Effector CD4-positive, alpha-beta T cell (primary cell): ENCODE measurements around the gene STX4.

Experiments
- DNase-seq: peaks from one replicate; pipeline ENCODE4 v3.0.0-alpha.2; 2020

The STX4 gene

DNA sequence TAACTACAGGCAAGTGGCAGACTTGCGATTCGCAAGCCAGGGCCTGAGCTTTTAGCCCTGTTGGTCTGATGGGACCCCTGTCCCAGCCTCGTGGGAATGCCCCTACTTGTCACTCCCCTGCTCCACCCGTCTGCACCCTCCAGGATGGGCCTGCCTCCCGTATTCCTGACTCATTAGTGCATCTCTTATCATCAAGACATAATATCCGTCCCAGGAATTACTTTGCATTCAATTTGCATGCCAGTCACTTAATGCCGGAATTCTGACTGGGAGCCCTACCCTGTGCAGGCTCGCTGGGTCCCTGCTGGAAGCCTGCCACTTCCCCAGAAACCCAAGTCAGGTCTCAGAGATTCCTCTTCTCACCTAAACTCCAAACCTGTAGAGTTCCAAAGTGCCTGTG, 52.1 kb downstream of the STX4 start:
- DNase-seq, result no peak

DNA sequence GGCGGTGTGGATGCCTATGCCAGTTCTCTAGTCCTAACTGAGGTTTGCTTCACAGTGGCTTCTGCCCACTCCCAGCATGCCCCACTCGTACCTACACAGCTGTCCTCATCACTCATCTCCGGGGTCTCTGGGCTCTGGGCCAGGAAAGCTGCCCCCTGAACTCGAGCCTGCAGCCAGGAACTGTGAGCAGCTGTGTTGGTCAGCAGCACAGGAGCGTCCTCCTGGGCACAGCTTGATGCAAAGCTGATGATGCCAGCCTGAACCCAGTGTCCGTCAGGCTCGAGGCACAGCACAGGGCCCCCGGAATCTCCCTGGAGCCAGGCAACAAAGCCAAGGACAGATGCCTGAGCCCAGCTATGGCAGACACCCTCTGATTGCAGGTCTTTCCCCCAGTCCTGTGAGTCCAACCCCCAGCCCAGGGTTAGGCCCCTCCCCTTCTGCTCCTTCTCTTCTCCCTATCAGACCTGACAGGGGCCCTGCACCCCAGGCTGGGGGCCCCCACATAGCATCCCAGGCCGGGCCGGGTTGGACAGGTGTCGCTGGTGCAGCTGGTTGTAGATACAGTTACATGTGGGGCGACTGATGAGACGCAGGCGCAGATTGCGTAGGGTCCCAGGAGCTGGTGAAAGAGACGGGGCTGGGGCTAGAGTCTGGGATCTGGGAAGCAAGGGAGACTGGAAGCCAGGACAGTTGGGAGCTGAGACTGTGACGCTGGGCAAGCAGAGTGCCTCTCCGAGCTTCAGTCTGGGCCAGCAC, 52.7 kb downstream of the STX4 start:
- no peak for DNase-seq

DNA sequence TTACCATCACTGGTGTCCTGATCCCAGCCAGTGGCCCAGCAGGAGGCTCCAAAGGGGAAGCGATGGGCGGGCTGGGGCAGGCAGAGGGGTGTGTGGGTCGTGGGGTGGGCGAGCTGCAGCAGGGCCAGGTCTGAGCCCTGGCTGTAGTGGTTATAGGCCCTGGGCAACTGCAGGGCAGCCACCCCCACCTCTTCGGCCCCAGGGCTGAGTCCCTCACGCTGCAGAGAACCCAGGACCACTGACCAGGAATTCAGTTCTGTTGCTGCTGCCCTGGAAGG, 53.2 kb downstream of the STX4 start:
- DNase-seq, result no peak

DNA sequence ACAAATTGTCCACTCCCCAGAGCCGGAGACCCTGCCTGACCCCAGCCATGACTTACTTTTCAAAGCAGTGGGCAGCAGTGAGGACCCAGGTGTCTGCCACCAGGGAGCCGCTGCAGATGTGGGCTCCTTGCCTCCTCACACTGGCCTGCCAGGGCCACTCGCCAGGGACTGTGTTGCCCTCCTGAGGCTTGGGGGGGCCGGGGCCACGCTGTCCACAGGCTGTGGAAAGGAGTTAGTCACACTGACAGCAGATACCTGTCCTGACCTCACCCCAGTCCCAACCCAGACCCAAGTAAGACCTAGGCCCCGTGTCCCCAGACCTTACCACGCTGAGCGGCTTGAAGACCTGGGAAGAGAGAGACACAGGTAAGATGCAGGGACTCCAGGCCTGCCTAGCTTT, 54.1 kb downstream of the STX4 start:
- DNase-seq, result no peak

DNA sequence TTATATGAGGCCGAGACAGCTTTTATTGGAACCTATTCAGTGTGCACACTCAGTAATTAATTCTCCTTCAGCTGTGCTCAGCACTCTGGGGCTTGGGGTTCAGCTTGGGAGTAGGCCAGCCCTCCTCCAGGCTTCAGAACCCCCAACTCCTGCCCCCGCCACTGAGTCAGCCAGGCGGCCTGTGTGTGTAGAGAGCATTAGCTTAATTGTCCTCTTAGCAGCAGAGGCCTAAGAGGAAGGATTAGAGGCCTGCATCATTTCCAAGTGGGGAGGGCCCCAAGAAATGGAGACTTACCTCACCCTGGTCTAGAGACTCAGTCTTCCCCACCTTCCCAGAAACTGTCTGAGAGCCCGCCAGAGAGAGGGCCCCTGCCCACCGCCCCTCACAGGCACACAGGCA, 54.6 kb downstream of the STX4 start:
- DNase-seq, result no peak

DNA sequence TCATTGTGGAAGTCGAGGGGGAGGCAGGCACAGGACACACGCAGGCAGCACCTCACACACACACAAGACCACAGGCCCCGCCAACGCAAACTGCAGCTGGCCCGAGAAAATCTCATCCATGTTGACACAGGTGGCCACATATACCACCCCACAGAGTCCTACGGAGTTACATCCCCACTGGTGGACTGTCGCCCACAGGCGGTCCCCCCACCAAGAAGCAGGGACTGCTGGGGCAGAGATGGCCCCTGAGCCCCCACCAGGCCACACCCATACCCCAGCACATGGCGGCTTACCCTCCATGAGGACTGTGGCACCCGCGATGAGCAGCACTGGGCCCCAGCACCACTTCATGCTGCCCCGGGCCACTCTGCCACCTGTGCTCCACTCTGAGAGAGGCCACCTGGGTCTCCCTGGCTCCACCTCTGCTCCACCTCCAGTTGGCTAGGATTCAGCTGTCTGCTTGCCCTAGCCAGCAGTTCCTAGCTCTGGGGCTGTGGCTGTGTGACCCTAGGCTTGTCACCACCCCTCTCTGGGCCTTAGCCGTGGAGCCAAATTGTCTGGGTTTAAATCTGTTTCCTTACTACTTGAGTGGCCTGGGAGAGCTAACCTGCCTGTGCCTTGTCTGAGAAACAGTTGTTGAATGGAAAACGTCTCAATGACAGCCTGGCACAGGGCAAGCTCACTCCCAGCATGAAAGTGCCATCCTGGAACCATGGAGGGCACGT, 55.3 kb downstream of the STX4 start, which contains the start of gene PRSS53:
TSS of gene PRSS53 (minus strand) at position 485 of the 725 bp plus-strand sequence. CDS start at position 351, 134 bp downstream.
- DNase-seq, result no peak

DNA sequence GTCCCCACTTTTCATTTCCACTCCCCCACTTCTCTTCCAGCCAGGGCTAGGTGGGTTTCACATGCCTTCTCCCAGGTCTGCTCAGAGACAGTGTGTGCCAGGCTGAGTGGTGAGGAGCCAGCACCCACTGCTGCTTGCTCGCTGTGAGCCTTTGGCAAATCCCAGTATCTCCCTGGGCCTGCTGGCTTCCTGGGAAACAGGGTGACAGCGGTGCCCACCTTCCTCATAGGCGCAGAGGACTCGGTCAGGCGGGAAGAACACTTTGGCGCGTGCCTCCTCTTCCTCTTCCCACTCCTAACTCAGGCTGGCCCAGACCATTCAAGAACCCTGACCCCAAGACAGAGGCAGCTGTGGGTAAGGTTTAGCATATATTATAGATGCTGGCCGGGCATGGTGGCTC, 55.8 kb downstream of the STX4 start:
- no peak for DNase-seq
